ENCODE results near the gene SLC2A8. TPM values are rescaled to one million over a fixed set of nuclear protein-coding genes. Genes with fewer than 3 reads are reported as not detected.
A peak's percentile ranks its signal among the peaks of the same experiment; 100 is the strongest.

Gene SLC2A8
- 10 to 100 TPM; 12.1 to 16.1 TPM for total RNA-seq
- long read RNA-seq, transcript SLC2A8-203 (10 exons, 2,172 nt), result major isoform, 17 of 46 reads
- long read RNA-seq, partial matches to known transcripts, result 5 of 46 reads
- long read RNA-seq, other reads (novel, unspliced or antisense), result 17 of 46 reads

- intact Hi-C loops (cut with DNase I), result no loop called here
- DNase-seq, result peak; percentile 98
- ATAC-seq, result peak; percentile 96 to 97
Measured at GRCh38 chr9:127396808-127397645, at the start of gene SLC2A8. SLC2A8 (plus strand) TSS chr9:127397169; CDS start chr9:127397231, 62 bp downstream.

- intact Hi-C loops (cut with DNase I), result loop anchor here in 1 of 2 donors (2.0 to 5.0 kb wide), 2 partner anchors 36 to 133 kb away; no protein-coding TSS in a partner anchor
- no peak for DNase-seq
- ATAC-seq, result peak; percentile 61 to 91
Measured at GRCh38 chr9:127347831-127348776, 48.9 kb upstream of the SLC2A8 start.

- intact Hi-C loops (cut with DNase I), result loop anchor here in 1 of 2 donors (2.0 to 5.0 kb wide), 2 partner anchors 37 to 135 kb away; no protein-coding TSS in a partner anchor
- DNase-seq, result no peak
- no peak for ATAC-seq
Measured at GRCh38 chr9:127349483-127350113, 47.4 kb upstream of the SLC2A8 start.

GRCh38 chr9:127351182-127352166 is 45.5 kb upstream of the SLC2A8 start:
- no peak for ATAC-seq
- DNase-seq, result no peak
- intact Hi-C loops (cut with DNase I), result no loop called here

- DNase-seq, result no peak
- intact Hi-C loops (cut with DNase I), result no loop called here
- no peak for ATAC-seq
Measured at GRCh38 chr9:127353882-127354281, 43.1 kb upstream of the SLC2A8 start.

- ATAC-seq, result no peak
- intact Hi-C loops (cut with DNase I), result no loop called here
- DNase-seq, result no peak
Measured at GRCh38 chr9:127356906-127357305, 40.1 kb upstream of the SLC2A8 start.

GRCh38 chr9:127358023-127358535 is 38.9 kb upstream of the SLC2A8 start:
- ATAC-seq (no peak), DNase-seq (no peak)
- intact Hi-C loops (cut with DNase I), result no loop called here

- no peak for ATAC-seq
- no peak for DNase-seq
- intact Hi-C loops (cut with DNase I), result no loop called here
Measured at GRCh38 chr9:127358770-127359169, 38.2 kb upstream of the SLC2A8 start.

GRCh38 chr9:127360250-127360649 is 36.7 kb upstream of the SLC2A8 start:
- no peak for ATAC-seq
- DNase-seq, result no peak
- intact Hi-C loops (cut with DNase I), result loop anchor here in 1 of 2 donors (5.0 kb wide), 1 partner anchor 148 kb away; no protein-coding TSS in a partner anchor

GRCh38 chr9:127360829-127361228 is 36.1 kb upstream of the SLC2A8 start:
- peak in 1 of 2 donors; percentile 54 for ATAC-seq

GRCh38 chr9:127361561-127361960 is 35.4 kb upstream of the SLC2A8 start:
- ATAC-seq (no peak), DNase-seq (no peak)
- intact Hi-C loops (cut with DNase I), result loop anchor here in 1 of 2 donors (5.0 kb wide), 1 partner anchor 149 kb away; no protein-coding TSS in a partner anchor

More at GRCh38 chr9:127360829-127361228, 36.1 kb upstream of the SLC2A8 start:
- intact Hi-C loops (cut with DNase I), result loop anchor here in 1 of 2 donors (5.0 kb wide), 1 partner anchor 149 kb away; no protein-coding TSS in a partner anchor
- DNase-seq, result no peak

- ATAC-seq, result no peak
- DNase-seq, result no peak
- intact Hi-C loops (cut with DNase I), result loop anchor here in 1 of 2 donors (5.0 kb wide), 1 partner anchor 151 kb away; no protein-coding TSS in a partner anchor
Measured at GRCh38 chr9:127362829-127363228, 34.1 kb upstream of the SLC2A8 start.

GRCh38 chr9:127365461-127365860 is 31.5 kb upstream of the SLC2A8 start:
- intact Hi-C loops (cut with DNase I), result no loop called here
- DNase-seq, result no peak
- no peak for ATAC-seq

GRCh38 chr9:127366594-127366993 is 30.4 kb upstream of the SLC2A8 start:
- DNase-seq (no peak), ATAC-seq (no peak)
- intact Hi-C loops (cut with DNase I), result no loop called here

- ATAC-seq (peak in 1 of 2 donors; percentile 43), DNase-seq (no peak)
- intact Hi-C loops (cut with DNase I), result no loop called here
Measured at GRCh38 chr9:127368852-127369402, 28.0 kb upstream of the SLC2A8 start.

- ATAC-seq (peak in 1 of 2 donors; percentile 18), DNase-seq (no peak)
- intact Hi-C loops (cut with DNase I), result no loop called here
Measured at GRCh38 chr9:127369428-127369827, 27.5 kb upstream of the SLC2A8 start.

GRCh38 chr9:127370147-127370579 is 26.8 kb upstream of the SLC2A8 start:
- intact Hi-C loops (cut with DNase I), result no loop called here
- no peak for DNase-seq
- peak in 1 of 2 donors; percentile 15 for ATAC-seq

All from left cardiac atrium (tissue), 4 donors.